ENCODE measurements around the gene PCDH15.

DNA sequence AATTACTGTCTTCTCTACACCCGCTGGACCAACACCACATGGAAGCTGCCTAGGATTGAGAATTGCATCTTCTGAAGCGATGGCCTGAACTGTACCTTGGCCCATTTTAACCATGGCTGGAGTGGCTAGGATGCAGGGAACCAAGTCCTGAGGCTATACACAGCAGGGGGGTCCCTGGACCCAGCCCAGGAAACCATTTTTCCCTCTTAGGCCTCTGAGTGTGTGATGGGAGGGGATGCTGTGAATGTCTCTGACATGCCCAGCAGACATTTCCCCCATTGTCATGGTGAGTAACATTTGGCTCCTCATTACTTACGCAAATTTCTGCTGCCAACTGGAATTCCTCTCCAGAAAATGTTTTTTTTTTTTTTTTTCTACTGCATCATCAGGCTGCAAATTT, 822.7 kb downstream of the PCDH15 start:
- TF ChIP-seq, protein P1, sequence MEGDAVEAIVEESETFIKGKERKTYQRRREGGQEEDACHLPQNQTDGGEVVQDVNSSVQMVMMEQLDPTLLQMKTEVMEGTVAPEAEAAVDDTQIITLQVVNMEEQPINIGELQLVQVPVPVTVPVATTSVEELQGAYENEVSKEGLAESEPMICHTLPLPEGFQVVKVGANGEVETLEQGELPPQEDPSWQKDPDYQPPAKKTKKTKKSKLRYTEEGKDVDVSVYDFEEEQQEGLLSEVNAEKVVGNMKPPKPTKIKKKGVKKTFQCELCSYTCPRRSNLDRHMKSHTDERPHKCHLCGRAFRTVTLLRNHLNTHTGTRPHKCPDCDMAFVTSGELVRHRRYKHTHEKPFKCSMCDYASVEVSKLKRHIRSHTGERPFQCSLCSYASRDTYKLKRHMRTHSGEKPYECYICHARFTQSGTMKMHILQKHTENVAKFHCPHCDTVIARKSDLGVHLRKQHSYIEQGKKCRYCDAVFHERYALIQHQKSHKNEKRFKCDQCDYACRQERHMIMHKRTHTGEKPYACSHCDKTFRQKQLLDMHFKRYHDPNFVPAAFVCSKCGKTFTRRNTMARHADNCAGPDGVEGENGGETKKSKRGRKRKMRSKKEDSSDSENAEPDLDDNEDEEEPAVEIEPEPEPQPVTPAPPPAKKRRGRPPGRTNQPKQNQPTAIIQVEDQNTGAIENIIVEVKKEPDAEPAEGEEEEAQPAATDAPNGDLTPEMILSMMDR (IDR thresholded peaks at IDR 0.05), result no peak
- TF ChIP-seq POLR2A (IDR thresholded peaks at IDR 0.05), result no peak
